Testis (tissue), 2 donors: ENCODE data around the gene ITGB2.

Experiments
- POLR2A ChIP-seq: fragments of 450-650 bp; IDR thresholded peaks from one replicate; pipeline ENCODE4 v1.6.1; 2017; ENCODE audit warnings: antibody characterized with exemption, mild to moderate bottlenecking, moderate library complexity
- TF ChIP-seq, protein P1 (sequence below), 3 experiments: fragments of 450-650 bp in 2 of 3; fragments of 200-600 bp in 1 of 3; sonication (generic) in 1 of 3; IDR thresholded peaks; one replicate each; pipeline ENCODE4 v1.5.1; 2016 to 2019; ENCODE audit warnings: antibody characterized with exemption in 3 of 3, mild to moderate bottlenecking in 2 of 3, moderate library complexity in 1 of 3

GRCh38 chr21:44856131-44856530, 64.6 kb downstream of the ITGB2 start:
- TF ChIP-seq, protein P1, sequence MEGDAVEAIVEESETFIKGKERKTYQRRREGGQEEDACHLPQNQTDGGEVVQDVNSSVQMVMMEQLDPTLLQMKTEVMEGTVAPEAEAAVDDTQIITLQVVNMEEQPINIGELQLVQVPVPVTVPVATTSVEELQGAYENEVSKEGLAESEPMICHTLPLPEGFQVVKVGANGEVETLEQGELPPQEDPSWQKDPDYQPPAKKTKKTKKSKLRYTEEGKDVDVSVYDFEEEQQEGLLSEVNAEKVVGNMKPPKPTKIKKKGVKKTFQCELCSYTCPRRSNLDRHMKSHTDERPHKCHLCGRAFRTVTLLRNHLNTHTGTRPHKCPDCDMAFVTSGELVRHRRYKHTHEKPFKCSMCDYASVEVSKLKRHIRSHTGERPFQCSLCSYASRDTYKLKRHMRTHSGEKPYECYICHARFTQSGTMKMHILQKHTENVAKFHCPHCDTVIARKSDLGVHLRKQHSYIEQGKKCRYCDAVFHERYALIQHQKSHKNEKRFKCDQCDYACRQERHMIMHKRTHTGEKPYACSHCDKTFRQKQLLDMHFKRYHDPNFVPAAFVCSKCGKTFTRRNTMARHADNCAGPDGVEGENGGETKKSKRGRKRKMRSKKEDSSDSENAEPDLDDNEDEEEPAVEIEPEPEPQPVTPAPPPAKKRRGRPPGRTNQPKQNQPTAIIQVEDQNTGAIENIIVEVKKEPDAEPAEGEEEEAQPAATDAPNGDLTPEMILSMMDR (IDR thresholded peaks at IDR 0.05), result no peak
- TF ChIP-seq POLR2A, result no peak
